Small intestine (tissue), 7 donors: ENCODE data around the gene FAM120B. TPM values are rescaled to one million over a fixed set of nuclear protein-coding genes. Genes with fewer than 3 reads are reported as not detected.

Experiments
- DNase-seq, 2 donors: peaks; one replicate each; pipeline versions ENCODE4 v3.0.0 to v3.0.0-alpha.2; 2013
- FAIRE-seq: peaks from 2 replicates; lab custom pipeline; 2012; peaks lifted over from hg19 to GRCh38; lab: Jason Lieb, UNC
- H3K27ac ChIP-seq, 3 donors: one replicate each; pipeline ENCODE4 v1.5.1; 2013; ENCODE audit warnings: low read length in 2 of 3, mild to moderate bottlenecking in 2 of 3, control low read depth in 1 of 3, inconsistent platforms in 1 of 3, low read depth in 1 of 3, moderate library complexity in 1 of 3
- H3K27me3 ChIP-seq, 3 donors: one replicate each; pipeline ENCODE4 v1.6.1; 2013; ENCODE audit warnings: low read length in 3 of 3, inconsistent platforms in 1 of 3; ENCODE audit not compliant: control insufficient read depth in 3 of 3, insufficient read depth in 3 of 3
- H3K36me3 ChIP-seq, 3 donors: one replicate each; pipeline ENCODE4 v1.6.1; 2013; ENCODE audit warnings: low read length in 3 of 3, inconsistent platforms in 1 of 3, low read depth in 1 of 3, mild to moderate bottlenecking in 1 of 3, moderate library complexity in 1 of 3; ENCODE audit not compliant: control insufficient read depth in 3 of 3, insufficient read depth in 2 of 3
- H3K4me1 ChIP-seq, 3 donors: one replicate each; pipeline ENCODE4 v1.6.1; 2013; ENCODE audit warnings: low read length in 2 of 3, inconsistent platforms in 1 of 3, low read depth in 1 of 3, mild to moderate bottlenecking in 1 of 3, moderate library complexity in 1 of 3; ENCODE audit not compliant: control insufficient read depth in 3 of 3, insufficient read depth in 2 of 3
- H3K4me3 ChIP-seq, 3 donors: one replicate each; pipeline ENCODE4 v1.5.1; 2013; ENCODE audit warnings: low read length in 3 of 3, control low read depth in 1 of 3, inconsistent platforms in 1 of 3, low read depth in 1 of 3, mild to moderate bottlenecking in 1 of 3, moderate library complexity in 1 of 3
- H3K9me3 ChIP-seq, 2 donors: one replicate each; pipeline ENCODE4 v1.6.1; 2013; ENCODE audit warnings: low read depth in 1 of 2, low read length in 1 of 2; ENCODE audit not compliant: control insufficient read depth in 2 of 2, insufficient read depth in 1 of 2
- WGBS, 3 donors: extraction: QIAGEN DNeasy Blood & Tissue Kit; methylation state at CpG; one replicate each; pipeline ENCODE4 v1.1.7; 2013; 5-methylcytosine and 5-hydroxymethylcytosine counted together
- polyA plus RNA-seq, 4 donors: library from polyadenylated mRNA; stranded (reverse) in 3 of 4; unstranded in 1 of 4; fragments of 200-250 nt in 3 of 4; fragments of 120-200 nt in 1 of 4; gene quantifications; one replicate each; pipeline versions ENCODE4 v1.2.1 to v1.2.3, GENCODE V29; 2013
- donor health status: healthy with polysubstance abuse.
- donor health status: control.
- donor health status: control.
- donor health status: Bipolar disorder and iron deficiency.
- donor health status: healthy.

FAM120B gene
- polyA plus RNA-seq, 4 donors: 6.5 to 24.0 (median 10.6) TPM

- no peaks in the 10 kb centered on the region for H3K27me3 ChIP-seq
- FAIRE-seq (no peak), DNase-seq (no peak)
- no peak overlapping the region for H3K27ac ChIP-seq
- WGBS, 3 donors: 63 to 76% (median 73%) methylated on average over 26 of the region's 26 CpGs
- H3K4me3 ChIP-seq: no peak overlapping the region
- H3K9me3 ChIP-seq: no peaks in the 10 kb centered on the region
- no peaks in the 10 kb centered on the region for H3K36me3 ChIP-seq
- no peaks in the 10 kb centered on the region for H3K4me1 ChIP-seq
Observed at GRCh38 chr6:170453586-170454511, 147.3 kb downstream of the FAM120B start.

- no peak for FAIRE-seq
- DNase-seq: no peak
Observed at GRCh38 chr6:170454512-170455285, 148.1 kb downstream of the FAM120B start.

GRCh38 chr6:170455335-170455979 is 148.9 kb downstream of the FAM120B start:
- H3K36me3 ChIP-seq: no peaks in the 10 kb centered on the region
- no peak for FAIRE-seq
- DNase-seq: no peak
- no peaks in the 10 kb centered on the region for H3K9me3 ChIP-seq
- H3K27me3 ChIP-seq: peaks cover 0 to 3% (median 0%) of the 10 kb centered on the region in 3 donors
- H3K4me3 ChIP-seq: no peak overlapping the region
- no peak overlapping the region for H3K27ac ChIP-seq
- WGBS, 3 donors: 92 to 94% (median 94%) methylated on average over 19 to 26 of the region's 26 CpGs
- no peaks in the 10 kb centered on the region for H3K4me1 ChIP-seq

More at GRCh38 chr6:170454512-170455285, 148.1 kb downstream of the FAM120B start:
- H3K4me1 ChIP-seq: no peaks in the 10 kb centered on the region
- no peaks in the 10 kb centered on the region for H3K36me3 ChIP-seq
- WGBS, 3 donors: 79 to 85% (median 81%) methylated on average over 18 of the region's 18 CpGs
- H3K9me3 ChIP-seq: no peaks in the 10 kb centered on the region
- H3K27ac ChIP-seq: no peak overlapping the region
- H3K4me3 ChIP-seq: no peak overlapping the region
- H3K27me3 ChIP-seq: no peaks in the 10 kb centered on the region

GRCh38 chr6:170456334-170456733 is 149.8 kb downstream of the FAM120B start:
- 75 to 84% (median 80%) methylated on average over 9 of the region's 9 CpGs for whole genome bisulfite sequencing, 3 donors
- DNase-seq (no peak), FAIRE-seq (no peak)
- H3K4me1 ChIP-seq: no peaks in the 10 kb centered on the region
- no peak overlapping the region for H3K27ac ChIP-seq
- no peak overlapping the region for H3K4me3 ChIP-seq
- H3K9me3 ChIP-seq: no peaks in the 10 kb centered on the region
- no peaks in the 10 kb centered on the region for H3K36me3 ChIP-seq
- peaks cover 0 to 3% (median 0%) of the 10 kb centered on the region in 3 donors for H3K27me3 ChIP-seq

Other genes with a start within 250 kb of the FAM120B start
- 10 to 100 TPM in 2 of 4 donors, 1 to 10 TPM in 1, under 1 TPM in 1; 0.81 to 33.4 (median 9.1) TPM for gene DLL1, start 15.7 kb upstream of the FAM120B start, polyA plus RNA-seq
- gene PSMB1, start 246.5 kb downstream of the FAM120B start, polyA plus RNA-seq: 100 to 1,000 TPM; 198 to 314 (median 308) TPM
- gene TBP, start 247.6 kb downstream of the FAM120B start, polyA plus RNA-seq: 10 to 100 TPM; 10.0 to 19.4 (median 14.6) TPM